Sigmoid colon (tissue), 7 donors: ENCODE data around the gene SRF. TPM values are rescaled to one million over a fixed set of nuclear protein-coding genes. Genes with fewer than 3 reads are reported as not detected.

Experiments used
- DNase-seq: peaks from one replicate; pipeline ENCODE4 v3.0.0-alpha.2; 2019
- H3K27ac ChIP-seq, 4 donors: fragments of 200-600 bp; sonication (generic); one replicate each; pipeline ENCODE4 v1.5.1; 2016 to 2019; ENCODE audit warnings: mild to moderate bottlenecking in 1 of 4
- H3K27me3 ChIP-seq, 3 donors: fragments of 200-600 bp; sonication (generic); one replicate each; pipeline ENCODE4 v1.5.1; 2019; ENCODE audit warnings: mild to moderate bottlenecking in 1 of 3
- H3K36me3 ChIP-seq, 4 donors: fragments of 200-600 bp; sonication (generic); one replicate each; pipeline ENCODE4 v1.5.1; 2016 to 2019
- H3K4me1 ChIP-seq, 4 donors: fragments of 200-600 bp; sonication (generic); one replicate each; pipeline ENCODE4 v1.5.1; 2017 to 2019
- H3K4me3 ChIP-seq, 4 donors: fragments of 200-600 bp; sonication (generic); one replicate each; pipeline ENCODE4 v1.5.1; 2017 to 2019; ENCODE audit warnings: mild to moderate bottlenecking in 2 of 4, moderate library complexity in 1 of 4
- H3K9me3 ChIP-seq, 4 donors: fragments of 200-600 bp in 3 of 4; sonication (generic) in 3 of 4; one replicate each; pipeline versions ENCODE4 v1.5.1 to v1.6.1; 2013 to 2019
- CTCF ChIP-seq, 4 experiments: fragments of 450-650 bp in 3 of 4; fragments of 200-600 bp in 1 of 4; IDR thresholded peaks; one replicate each; pipeline ENCODE4 v1.5.1; 2016 to 2019; ENCODE audit warnings: antibody characterized with exemption in 4 of 4, mild to moderate bottlenecking in 3 of 4, moderate library complexity in 2 of 4
- EP300 ChIP-seq, 4 donors: sonication (generic); formaldehyde crosslinking; IDR thresholded peaks; one replicate each; pipeline ENCODE4 v1.6.1; 2017; ENCODE audit warnings: antibody characterized with exemption in 4 of 4
- POLR2A ChIP-seq, 2 donors: fragments of 450-650 bp; IDR thresholded peaks; one replicate each; pipeline ENCODE4 v1.6.1; 2016; ENCODE audit warnings: antibody characterized with exemption in 2 of 2, mild to moderate bottlenecking in 2 of 2, moderate library complexity in 2 of 2
- POLR2AphosphoS5 ChIP-seq, 4 donors: sonication (generic); formaldehyde crosslinking; IDR thresholded peaks; one replicate each; pipeline ENCODE4 v1.6.1; 2017; ENCODE audit warnings: antibody characterized with exemption in 4 of 4
- WGBS, 2 donors: extraction: QIAGEN DNeasy Blood & Tissue Kit; methylation state at CpG; one replicate each; pipeline ENCODE4 v1.1.7; 2013; 5-methylcytosine and 5-hydroxymethylcytosine counted together
- intact Hi-C: fragments of 100-400 bp; cut with DNase I; formaldehyde crosslinking; loops from one replicate; pipeline ENCODE4 v1.15.1; 2023
- polyA plus RNA-seq, 3 donors: library from polyadenylated mRNA; stranded (reverse); fragments of 200-250 nt; gene quantifications; one replicate each; pipeline ENCODE4 v1.2.3, GENCODE V29; 2013
- total RNA-seq, 4 donors: library from RNA; depleted of rRNA; stranded (reverse); fragments of >200 nt; gene quantifications; one replicate each; pipeline ENCODE4 v1.1.0, GENCODE V29; 2016
- donor health status: healthy with polysubstance abuse.
- donor health status: Bipolar disorder and iron deficiency.
- donor health status: healthy.

Gene SRF
- total and polyA plus RNA-seq, 7 donors: 12.6 to 96.9 (median 64.2) TPM

GRCh38 chr6:43176423-43176786, 5.3 kb downstream of the SRF start:
- H3K27me3 ChIP-seq: no peaks in the 10 kb centered on the region
- DNase-seq: no peak
- H3K4me3 ChIP-seq: no peak overlapping the region
- 96 to 97% methylated on average over 6 of the region's 6 CpGs for WGBS, 2 donors
- no peaks in the 10 kb centered on the region for H3K9me3 ChIP-seq
- TF ChIP-seq POLR2A (IDR thresholded peaks at IDR 0.05) (no peak), CTCF (IDR thresholded peaks at IDR 0.05) (no peak), POLR2AphosphoS5 (IDR thresholded peaks at IDR 0.05) (no peak), EP300 (IDR thresholded peaks at IDR 0.05) (no peak)
- H3K27ac ChIP-seq: peak overlapping the region; percentile 99 to 100 (median 100)
- peaks cover 0 to 53% (median 45%) of the 10 kb centered on the region in 4 donors for H3K4me1 ChIP-seq
- intact Hi-C loops: loop anchor here (10.0 kb wide), 1 partner anchor 338 kb away; the partner anchor contains the start of genes LRRC73, POLR1C and YIPF3
- H3K36me3 ChIP-seq: peaks cover 35 to 60% (median 41%) of the 10 kb centered on the region in 4 donors

- peak overlapping the region in 2 of 4 donors; percentile 43 to 57 for H3K27ac ChIP-seq
- no peaks in the 10 kb centered on the region for H3K27me3 ChIP-seq
- TF ChIP-seq CTCF (IDR thresholded peaks at IDR 0.05) (no peak), EP300 (IDR thresholded peaks at IDR 0.05) (no peak), POLR2AphosphoS5 (IDR thresholded peaks at IDR 0.05) (no peak), POLR2A (IDR thresholded peaks at IDR 0.05) (no peak)
- no peaks in the 10 kb centered on the region for H3K9me3 ChIP-seq
- peaks cover 0 to 59% (median 49%) of the 10 kb centered on the region in 4 donors for H3K4me1 ChIP-seq
- intact Hi-C loops: loop anchor here (10.0 kb wide), 1 partner anchor 337 kb away; the partner anchor contains the start of genes LRRC73, POLR1C and YIPF3
- 91 to 92% methylated on average over 12 of the region's 12 CpGs for WGBS, 2 donors
- peaks cover 35 to 60% (median 41%) of the 10 kb centered on the region in 4 donors for H3K36me3 ChIP-seq
- no peak for DNase-seq
- no peak overlapping the region for H3K4me3 ChIP-seq
Observed at GRCh38 chr6:43178150-43178549, 7.1 kb downstream of the SRF start.

- Histone ChIP-seq H3K36me3 (peaks cover 35 to 62% (median 41%) of the 10 kb centered on the region in 4 donors), H3K4me1 (peaks cover 0 to 59% (median 41%) of the 10 kb centered on the region in 4 donors), H3K27me3 (no peaks in the 10 kb centered on the region), H3K4me3 (no peak overlapping the region), H3K27ac (peak overlapping the region in 3 of 4 donors; percentile 1 to 86 (median 6)), H3K9me3 (no peaks in the 10 kb centered on the region)
- DNase-seq: no peak
- intact Hi-C loops: loop anchor here (10.0 kb wide), 1 partner anchor 336 kb away; the partner anchor contains the start of genes LRRC73, POLR1C and YIPF3
- WGBS, 2 donors: 90 to 93% methylated on average over 20 of the region's 20 CpGs
- TF ChIP-seq EP300 (IDR thresholded peaks at IDR 0.05) (no peak), POLR2A (IDR thresholded peaks at IDR 0.05) (no peak)
Observed at GRCh38 chr6:43178951-43179830, 8.1 kb downstream of the SRF start.

DNA sequence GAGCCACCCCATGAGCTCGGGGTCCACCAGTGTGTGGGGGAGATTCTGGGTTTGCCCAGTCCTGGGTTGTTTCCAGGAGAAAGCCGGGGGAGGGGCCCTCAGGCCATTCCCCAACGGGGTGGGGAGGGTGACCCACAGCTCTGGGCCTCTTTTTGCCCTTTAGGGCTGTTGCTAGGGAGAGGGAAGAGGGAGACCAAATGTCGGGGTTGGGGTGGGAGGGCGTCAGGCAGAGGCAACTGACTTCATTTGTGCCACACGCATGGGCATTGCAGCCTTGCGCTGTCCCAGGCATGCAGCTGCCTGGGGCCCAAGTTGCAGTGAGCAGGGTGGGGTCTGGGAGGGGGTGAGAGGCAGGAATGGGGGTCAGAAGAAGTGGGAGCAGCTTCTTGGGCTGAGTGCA, 9.0 kb downstream of the SRF start:
- WGBS, 2 donors: 82 to 87% methylated on average over 7 of the region's 7 CpGs
- intact Hi-C loops: no loop called here
- Histone ChIP-seq H3K27me3 (no peaks in the 10 kb centered on the region), H3K4me3 (no peak overlapping the region), H3K27ac (peak overlapping the region in 2 of 4 donors; percentile 86 to 87), H3K4me1 (peaks cover 0 to 57% (median 36%) of the 10 kb centered on the region in 4 donors), H3K36me3 (peaks cover 35 to 67% (median 41%) of the 10 kb centered on the region in 4 donors), H3K9me3 (no peaks in the 10 kb centered on the region)
- no peak for DNase-seq
- TF ChIP-seq EP300 (IDR thresholded peaks at IDR 0.05) (no peak), POLR2AphosphoS5 (IDR thresholded peaks at IDR 0.05) (no peak), POLR2A (IDR thresholded peaks at IDR 0.05) (no peak), CTCF (IDR thresholded peaks at IDR 0.05) (no peak)

GRCh38 chr6:43180985-43181384, 9.9 kb downstream of the SRF start:
- no peak overlapping the region for H3K4me3 ChIP-seq
- H3K4me1 ChIP-seq: peaks cover 0 to 48% (median 27%) of the 10 kb centered on the region in 4 donors
- peaks cover 28 to 65% (median 36%) of the 10 kb centered on the region in 4 donors for H3K36me3 ChIP-seq
- intact Hi-C loops: no loop called here
- DNase-seq: no peak
- no peaks in the 10 kb centered on the region for H3K9me3 ChIP-seq
- H3K27ac ChIP-seq: peak overlapping the region; percentile 81 to 87 (median 86)
- H3K27me3 ChIP-seq: no peaks in the 10 kb centered on the region
- TF ChIP-seq CTCF (IDR thresholded peaks at IDR 0.05) (no peak), EP300 (IDR thresholded peaks at IDR 0.05) (no peak), POLR2AphosphoS5 (IDR thresholded peaks at IDR 0.05) (no peak), POLR2A (IDR thresholded peaks at IDR 0.05) (no peak)
- WGBS, 2 donors: 69 to 82% methylated on average over 5 of the region's 5 CpGs
